NCI-H2227 (cell line): ENCODE data around the gene CDK5R1.
"Not testable (repeated sequence)": the region's sequence is repeated elsewhere in the genome, so short reads cannot be mapped to it uniquely, and the experiment has no call there.

ENCODE experiments used
- DNase-seq: peaks from one replicate; lab custom pipeline; 2025; ENCODE audit not compliant: unreplicated experiment; lab: John Stamatoyannopoulos, UW

Gene CDK5R1

DNA sequence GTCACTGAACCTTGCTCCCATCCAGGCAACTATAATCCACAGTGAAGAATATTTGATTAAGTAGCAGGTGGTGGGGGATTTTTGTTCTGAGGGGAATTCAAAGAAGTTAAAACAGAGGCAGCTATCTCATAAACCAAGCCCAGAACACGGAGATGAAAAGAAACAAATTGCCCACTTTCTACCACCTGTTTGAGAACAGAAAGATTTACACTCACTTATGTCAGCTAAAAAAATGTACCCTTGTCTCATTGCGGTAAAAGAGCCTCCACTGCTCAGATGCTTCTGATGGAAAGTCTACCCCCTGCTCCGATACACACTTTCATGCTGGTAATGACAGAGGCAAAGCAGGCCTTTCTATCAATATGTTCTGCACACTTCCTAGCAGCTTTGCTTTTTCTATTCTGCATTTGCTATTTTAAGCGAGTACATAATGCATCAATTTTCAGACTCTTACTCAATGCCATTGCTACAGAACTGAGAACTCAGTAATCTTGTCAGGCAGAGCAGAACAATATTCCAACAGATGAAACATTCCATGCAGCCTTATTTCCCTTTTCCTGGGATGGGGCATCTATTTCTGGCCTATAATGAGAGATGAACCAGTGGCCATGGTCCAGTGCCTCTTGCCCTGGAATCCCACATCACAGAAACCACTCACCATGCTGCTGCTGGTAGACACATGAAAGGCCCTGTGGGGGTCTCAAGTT lies 29.0 kb downstream of the CDK5R1 start:
- no peak for DNase-seq

DNA sequence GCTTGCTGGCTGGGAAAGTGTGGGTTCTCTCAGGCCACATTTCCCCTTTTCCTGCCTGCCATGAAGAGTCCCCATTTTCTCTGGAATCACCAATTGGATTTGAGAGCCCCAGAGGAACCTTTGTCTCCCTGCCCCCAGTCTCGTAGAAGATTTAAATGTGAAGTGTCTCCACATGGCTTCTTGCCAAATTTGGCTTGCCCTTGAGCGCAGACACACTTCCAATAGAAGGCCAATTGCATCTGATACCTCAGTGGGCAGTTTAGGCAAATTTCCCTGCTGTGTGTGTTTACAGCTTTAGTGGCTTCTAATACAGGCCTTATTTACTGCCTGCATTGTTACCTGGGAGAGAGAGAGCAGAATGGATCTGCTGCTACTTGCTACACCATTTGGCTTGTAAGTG lies 29.7 kb downstream of the CDK5R1 start:
- peak; percentile 74 for DNase-seq

DNA sequence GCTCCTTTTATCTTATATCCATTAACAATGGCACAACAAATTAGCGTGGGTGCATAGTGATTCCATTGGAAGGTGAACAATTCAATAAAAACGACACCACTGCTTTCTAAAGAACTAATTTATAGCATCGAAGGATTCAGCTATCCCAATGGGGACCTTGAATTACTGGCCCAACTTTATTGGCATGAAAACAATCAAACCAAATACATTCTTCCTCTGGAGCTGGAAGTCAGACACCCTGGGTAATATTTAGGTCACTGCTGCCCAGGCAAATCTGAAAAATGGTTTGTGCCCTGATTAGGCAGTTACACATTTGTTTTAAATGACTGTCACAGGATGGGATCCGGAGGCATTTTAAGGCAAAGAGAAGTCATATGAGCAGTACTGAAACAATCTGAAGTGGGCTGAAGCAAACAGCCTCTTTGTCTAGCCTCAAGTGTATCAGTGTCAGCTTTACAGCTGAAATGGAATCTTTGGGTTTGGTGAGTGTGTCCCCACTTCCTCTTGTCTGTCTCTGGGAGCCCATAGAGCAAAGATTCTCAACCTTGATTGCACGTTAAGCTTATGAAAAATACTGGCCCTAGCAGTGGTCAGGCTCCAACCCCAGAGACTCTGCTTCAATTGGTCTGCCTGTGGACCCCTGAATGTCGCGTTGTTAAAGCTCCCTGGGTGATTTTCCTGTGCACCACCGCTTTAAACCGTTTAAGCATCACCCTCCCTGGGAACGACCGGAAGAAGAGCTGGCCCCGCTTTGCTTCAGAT lies 30.3 kb downstream of the CDK5R1 start:
- peak; percentile 43 for DNase-seq

DNA sequence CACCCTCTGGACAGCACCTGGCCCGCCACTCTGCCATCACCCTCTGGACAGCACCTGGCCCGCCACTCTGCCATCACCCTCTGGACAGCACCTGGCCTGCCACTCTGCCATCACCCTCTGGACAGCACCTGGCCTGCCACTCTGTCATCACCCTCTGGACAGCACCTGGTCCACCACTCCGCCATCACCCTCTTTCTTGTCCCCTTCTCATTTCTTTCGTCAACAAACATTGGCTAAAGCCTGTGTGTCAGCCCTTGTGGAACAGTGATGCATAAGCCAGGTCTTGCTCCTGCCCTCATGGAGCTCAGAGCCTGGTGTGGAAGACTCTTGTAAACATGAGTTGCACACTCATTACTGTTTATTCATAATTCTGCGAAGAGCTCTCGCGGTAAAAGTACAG lies 31.2 kb downstream of the CDK5R1 start:
- no peak for DNase-seq

DNA sequence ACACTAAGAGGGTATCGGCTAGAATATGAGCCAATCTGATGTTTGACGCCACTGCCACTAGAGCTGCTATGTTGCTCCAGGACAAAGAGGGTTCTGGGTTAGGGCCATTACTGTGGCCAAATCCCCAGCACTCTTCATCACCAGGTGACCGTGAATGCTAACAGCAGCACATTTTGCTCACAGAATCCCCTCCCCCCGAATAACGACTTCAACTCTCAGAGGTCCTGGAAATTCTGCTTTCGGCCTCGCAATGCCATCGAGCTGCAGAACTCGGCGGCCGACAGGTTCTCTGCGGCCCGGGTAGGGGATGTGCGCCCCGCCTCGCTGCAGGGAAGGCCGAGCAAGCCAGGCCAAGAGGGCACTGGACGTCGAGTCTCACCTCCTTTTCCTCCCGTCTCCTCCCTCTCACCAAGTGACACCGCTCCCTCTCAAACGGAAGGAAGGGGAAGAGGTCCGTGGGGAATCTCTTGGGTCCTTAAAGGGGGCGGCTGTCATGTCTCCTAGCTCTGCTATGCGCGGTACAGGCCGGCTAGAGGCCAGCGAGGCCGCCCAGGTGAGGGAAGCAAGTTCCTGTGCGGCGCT lies 31.9 kb downstream of the CDK5R1 start:
- DNase-seq: peak; percentile 42

DNA sequence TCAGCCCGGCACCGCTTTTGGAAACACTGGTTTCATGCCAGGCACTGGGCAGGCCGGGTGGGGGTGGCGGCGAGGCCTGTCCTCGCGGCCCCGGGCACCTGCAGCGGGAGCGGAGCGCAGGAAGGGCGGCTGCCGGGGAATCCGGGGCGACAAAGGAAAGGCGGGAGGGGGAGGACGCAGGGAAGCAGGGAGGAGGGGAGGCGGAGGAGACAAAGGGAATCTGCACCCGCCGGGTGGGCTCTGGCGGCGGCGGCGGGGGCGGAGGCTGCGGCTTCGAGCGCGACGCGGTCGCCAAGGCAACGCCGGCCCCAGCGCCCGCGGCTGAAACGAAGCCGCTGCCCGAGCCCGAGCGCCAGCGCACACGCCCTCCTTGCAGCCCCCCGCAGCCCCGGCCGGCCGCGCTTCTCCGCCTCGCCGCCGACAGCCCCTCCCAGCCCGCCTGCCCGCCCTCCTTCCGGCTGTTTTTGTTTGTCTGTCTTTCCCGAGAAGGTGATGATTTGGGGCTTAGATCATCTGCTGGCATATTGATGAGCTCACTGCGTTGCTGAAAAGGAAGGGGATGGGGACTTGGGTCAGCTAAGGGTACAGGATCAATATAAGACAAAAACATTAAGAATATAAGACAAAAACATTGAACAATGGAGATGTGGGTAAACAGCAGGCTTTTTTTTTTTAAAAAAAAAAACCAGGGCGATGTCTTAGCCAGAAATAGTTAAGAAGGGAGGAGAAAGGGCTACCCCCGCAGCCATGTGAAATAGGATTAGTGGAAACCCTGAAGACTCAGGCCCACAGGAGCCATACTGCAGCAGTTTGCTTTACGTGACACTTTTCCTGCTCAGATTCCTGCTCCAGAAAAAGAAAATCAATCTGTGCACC lies 32.7 kb downstream of the CDK5R1 start:
- peak; percentile 94 for DNase-seq

DNA sequence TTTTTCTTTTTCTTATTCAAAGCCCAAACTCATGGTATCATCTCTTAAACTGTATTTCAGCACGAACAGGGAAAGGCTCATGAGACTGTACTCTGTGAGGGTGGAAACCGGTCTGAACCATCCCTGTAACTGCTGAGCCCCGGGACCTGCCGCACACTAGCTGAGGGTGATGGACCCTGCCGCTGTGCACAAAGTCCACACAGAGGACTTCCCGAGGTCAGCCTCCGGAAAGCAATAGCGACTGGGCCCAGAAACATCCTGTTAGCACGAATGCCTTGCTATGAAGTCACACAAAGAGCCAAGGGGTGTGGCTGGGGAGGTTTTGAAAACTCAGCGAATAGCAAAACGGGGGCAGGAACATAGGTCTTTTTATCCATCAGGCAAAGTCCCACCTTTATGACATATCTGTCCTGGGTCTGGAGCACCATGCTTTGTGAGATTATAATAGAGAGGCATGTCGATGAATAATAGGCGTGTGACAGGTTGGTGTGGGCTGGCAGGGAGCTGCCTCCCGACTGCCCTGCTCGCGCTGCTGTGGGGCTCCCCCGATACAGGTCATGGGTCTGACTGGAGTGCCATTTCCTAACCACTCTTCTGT lies 33.4 kb downstream of the CDK5R1 start:
- DNase-seq: peak; percentile 80

DNA sequence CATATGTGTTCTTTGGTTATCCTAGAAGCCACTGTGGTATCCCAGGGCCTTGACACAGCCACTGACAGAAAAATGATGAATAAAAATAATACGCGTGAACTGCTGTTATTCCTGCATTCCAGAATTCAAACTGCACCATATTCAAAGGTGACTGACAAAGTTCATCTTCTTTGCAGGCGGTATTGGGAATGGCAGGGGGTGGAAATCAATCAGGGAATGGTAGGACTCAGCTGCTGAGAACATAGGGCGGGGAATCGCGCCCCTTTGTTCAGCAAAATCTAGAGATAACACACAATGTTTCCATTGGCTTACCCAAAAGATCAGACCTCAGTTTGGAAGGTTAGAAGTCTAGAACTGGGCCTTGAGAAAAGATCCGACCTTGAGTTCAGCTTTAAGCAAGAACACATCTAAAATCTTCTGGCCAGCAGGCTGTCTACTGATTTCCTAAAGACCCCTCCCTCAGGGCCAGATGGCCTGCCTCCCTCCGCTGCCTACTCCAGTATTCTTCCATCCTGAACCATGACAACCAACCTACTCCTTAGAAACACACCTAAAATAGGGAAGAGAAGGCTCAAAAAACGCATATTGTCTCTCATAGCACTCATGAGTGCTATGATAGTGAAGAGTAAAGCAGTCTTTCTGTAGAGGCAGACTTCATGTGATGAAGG lies 34.1 kb downstream of the CDK5R1 start:
- peak; percentile 11 for DNase-seq

DNA sequence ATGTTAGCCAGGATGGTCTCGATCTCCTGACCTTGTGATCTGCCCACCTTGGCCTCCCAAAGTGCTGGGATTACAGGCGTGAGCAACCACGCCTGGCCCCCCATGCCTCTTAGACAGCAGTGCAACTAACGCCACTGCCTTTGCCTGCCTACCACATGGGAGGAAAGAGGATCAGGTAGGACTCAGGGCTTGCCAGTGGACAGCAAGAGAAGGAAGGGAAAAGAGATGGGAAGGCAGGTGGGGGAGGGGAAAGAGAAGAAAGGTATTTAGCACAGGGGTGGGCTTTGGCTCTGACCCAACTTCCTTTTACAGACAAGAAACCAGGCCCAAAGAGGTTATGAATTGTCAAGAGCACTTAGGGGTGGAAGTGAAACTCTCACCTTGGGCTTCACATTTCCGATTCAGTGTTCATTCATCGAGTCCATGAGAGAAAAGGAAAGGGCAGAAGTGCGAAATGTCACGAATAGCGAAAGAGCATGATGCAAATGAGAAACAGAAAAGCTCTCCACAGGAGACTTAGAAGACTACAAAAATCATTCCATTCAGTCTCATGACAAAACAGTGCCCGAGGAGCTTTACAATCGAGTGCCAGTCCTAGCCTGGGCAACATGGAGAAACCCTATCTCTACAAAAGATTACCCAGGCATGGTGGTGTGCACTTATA lies 36.4 kb downstream of the CDK5R1 start:
- no peak for DNase-seq

DNA sequence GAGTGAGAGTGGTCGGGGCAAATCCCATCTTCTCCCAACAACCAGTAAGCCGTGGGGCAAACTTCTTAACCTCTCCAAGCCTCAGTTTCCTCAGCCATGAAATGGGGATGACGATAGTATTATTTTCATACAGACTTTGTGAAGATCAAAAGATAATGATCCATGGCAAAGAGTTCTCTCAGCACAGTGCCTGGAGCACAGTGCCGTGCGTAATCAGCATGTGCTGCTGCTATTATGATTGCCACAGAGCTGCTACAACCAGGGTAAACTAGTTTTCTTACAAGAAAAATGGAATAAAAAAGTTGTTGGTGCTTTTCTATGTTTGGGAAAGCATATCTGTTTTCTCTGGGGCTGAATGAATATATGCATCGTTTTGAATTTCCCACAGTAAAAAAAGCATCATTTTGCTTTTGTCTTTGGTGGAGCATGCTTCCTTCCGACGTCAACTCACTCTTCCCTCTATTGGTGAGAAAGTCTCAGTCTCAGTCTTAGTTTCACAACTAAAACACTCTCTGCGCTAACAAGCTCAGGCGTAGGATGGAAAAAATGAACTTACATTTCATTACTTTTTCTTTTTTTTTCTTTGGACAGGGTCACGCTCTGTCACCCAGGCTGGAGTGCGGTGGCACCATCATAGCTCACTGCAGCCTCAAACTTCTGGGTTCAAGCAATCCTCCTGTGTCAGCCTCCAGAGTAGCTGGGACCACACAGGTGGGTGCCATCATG lies 37.2 kb downstream of the CDK5R1 start:
- DNase-seq: no peak

DNA sequence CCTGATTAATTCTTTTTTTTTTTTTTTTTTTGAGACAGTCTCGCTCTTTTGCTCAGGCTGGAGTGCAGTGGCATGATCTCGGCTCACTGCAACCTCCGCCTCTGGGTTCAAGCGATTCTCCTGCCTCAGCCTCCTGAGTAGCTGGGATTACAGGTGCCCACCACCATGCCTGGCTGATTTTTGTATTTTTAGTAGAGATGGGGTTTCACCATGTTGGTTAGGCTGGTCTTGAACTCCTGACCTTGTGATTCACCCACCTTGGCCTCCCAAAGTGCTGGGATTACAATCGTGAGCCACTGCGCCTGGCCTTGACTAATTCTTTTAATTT lies 37.7 kb downstream of the CDK5R1 start:
- DNase-seq: not testable (repeated sequence)

DNA sequence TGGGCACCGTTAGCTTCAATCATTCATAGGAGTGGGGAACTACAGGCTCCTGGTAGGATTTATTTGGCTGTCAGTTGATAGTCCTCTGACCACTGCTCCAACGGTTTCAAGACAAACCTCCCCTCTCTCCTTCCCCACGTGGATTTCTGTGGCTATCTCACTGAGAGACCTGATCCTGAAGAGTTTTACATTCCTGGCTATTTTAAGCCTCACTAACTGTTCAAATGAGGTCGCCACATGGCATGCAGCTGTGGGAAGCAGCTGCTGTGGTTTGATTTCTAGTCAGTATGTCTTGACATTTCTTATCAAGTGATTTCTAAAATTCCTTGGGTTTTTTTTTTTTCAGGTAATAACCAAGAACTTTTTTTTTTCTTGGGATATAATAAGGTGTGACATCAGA lies 38.3 kb downstream of the CDK5R1 start:
- DNase-seq: no peak

DNA sequence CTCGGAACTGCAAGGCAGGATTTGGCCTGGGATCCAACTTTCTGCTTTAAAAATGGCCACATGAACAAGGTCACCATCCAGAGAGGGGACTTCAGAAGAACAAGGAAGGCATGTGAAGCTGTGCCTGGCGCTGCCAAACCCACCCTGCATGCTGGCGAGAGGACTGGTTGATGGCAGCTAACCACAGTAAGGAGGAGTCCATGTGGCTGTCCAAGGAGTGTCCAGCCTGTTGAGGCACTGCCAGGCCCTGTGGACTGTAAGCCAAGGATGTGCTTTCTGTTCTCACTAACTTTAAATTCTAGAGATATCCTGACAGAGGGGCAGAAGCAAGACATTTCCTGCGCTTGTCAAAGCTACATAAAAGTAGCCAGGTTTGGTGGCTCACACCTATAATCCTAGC lies 40.4 kb downstream of the CDK5R1 start:
- no peak for DNase-seq

DNA sequence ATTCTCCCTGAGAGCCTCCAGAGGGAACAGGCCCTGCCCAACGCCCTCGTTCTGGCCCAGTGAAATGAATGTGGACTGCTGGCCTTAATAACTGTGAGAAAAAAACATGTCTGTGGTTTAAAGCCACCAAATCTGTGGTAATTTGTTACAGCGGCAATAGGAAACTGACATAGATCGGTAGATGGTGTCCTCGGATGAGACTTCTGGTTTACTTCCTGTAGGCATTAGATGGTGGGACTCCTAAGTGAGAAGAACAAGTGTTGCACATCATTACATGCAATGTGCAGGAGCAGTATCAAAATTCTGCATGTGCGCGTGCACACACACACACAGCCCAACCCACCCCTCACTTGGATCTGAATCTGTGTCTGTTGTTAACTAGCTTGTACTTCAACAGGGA lies 42.0 kb downstream of the CDK5R1 start:
- no peak for DNase-seq

DNA sequence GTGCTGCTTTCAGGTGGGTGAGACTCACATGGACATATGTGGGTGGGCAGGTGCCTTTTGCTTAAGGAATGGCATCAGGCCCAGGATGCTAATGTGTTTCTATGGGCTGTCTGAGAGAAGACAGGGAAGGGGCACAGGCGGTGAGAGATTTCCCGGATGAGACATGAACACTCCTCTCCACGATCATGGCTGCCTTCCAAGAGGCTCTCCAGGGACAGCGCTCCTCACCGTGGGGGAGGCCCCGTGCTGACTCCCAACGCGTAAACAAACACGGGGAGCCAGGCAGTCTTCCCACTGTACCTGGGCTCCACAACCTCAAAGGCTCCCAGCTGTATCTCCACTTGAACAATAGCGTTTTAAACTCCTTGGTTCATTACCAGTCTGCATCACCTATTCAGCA lies 42.8 kb downstream of the CDK5R1 start:
- DNase-seq: no peak

DNA sequence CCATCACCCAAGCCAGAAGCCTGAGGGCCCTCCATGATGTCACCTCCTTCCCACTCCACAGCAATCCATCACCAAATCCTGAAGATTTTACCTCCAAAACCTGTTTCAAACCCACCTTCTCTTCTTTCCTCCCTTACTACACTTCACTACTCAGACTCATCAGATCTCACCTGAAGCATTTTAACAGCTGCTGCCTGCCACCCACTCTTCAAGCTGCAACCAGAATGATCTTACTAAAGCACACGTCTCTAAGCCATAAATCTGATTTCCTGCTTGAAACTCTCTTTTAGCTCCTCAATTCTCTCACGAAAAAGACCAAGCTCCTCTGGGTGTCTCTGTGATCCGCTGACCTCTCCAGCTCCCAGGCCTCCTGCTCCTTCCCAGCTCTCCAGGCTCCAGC lies 46.5 kb downstream of the CDK5R1 start:
- DNase-seq: no peak

DNA sequence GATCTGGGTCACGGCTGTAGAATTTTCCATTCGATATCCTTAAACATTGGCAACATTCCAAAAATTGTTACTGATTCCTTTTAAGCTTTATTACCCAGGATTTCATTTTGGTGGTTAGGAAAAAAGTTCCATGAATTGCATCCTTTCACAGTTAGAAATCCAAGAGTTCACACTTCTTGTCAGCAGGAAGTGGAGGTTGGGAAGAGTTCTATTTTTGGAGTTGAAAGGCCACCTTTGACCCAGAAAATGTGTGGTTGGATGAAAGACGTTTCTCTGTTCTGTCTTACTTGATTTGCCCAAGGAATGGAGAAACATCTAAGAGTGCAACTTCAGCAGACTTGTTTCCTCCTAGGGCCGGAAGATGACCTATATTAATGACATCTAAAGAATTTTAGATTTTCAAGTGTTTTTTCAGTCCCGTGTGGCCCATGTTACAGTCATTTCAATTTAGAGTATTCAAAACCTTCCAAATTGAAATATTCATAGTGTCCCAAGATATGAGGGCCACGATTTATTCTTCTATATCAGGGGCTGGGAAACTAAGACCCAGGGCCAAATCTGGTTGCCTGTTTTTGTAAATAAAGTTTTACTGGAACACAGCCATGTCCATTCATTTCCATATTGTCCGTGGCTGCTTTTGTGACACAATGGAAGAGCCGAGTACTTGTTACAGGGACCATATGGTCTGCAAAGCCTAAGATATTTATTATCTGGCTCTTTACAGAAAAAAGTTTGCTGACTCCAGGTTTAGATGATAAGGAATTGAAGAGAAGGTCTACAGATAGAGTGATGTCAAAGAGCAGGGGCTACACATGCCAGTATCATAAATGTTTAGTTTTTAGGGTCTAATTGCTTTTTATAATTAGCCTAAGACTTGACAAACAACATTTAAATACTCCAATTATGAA lies 50.2 kb downstream of the CDK5R1 start:
- no peak for DNase-seq
